CD14-positive monocyte (primary cell): ENCODE data around the gene MAP2K7. TPM values are rescaled to one million over a fixed set of nuclear protein-coding genes. Genes with fewer than 3 reads are reported as not detected.

Experiments
- DNase-seq, 3 donors: peaks; one replicate each; pipeline ENCODE4 v3.0.0-alpha.2; 2011 to 2022
- H2AFZ ChIP-seq: 2 replicates; pipeline ENCODE4 v1.6.0; 2012; ENCODE audit warnings: mild to moderate bottlenecking, low read depth, low read length, inconsistent platforms; ENCODE audit not compliant: insufficient read depth, poor library complexity, severe bottlenecking
- H3K27ac ChIP-seq, 2 donors: 1 replicate in 1 of 2; 2 replicates in 1 of 2; pipeline ENCODE4 v1.5.1; 2012 to 2013; ENCODE audit warnings: low read length in 2 of 2, control low read depth in 1 of 2, inconsistent platforms in 1 of 2, low read depth in 1 of 2, mild to moderate bottlenecking in 1 of 2
- H3K27me3 ChIP-seq, 2 donors: one replicate each; pipeline versions ENCODE4 v1.6.0 to v1.6.1; 2011 to 2013; ENCODE audit warnings: low read length in 2 of 2; ENCODE audit not compliant: control insufficient read depth in 2 of 2, insufficient read depth in 2 of 2
- H3K36me3 ChIP-seq, 2 donors: replicated peaks in 1 of 2; 1 replicate in 1 of 2; 2 replicates in 1 of 2; pipeline versions ENCODE4 v1.5.1 to v1.6.1; 2012 to 2013; ENCODE audit warnings: low read length in 2 of 2, control low read depth in 1 of 2, inconsistent platforms in 1 of 2, mild to moderate bottlenecking in 1 of 2; ENCODE audit not compliant: insufficient read depth in 2 of 2, control insufficient read depth in 1 of 2
- H3K4me1 ChIP-seq, 2 donors: 1 replicate in 1 of 2; 2 replicates in 1 of 2; pipeline versions ENCODE4 v1.5.1 to v1.6.1; 2012 to 2013; ENCODE audit warnings: low read length in 2 of 2, control low read depth in 1 of 2, inconsistent platforms in 1 of 2, mild to moderate bottlenecking in 1 of 2, moderate library complexity in 1 of 2; ENCODE audit not compliant: insufficient read depth in 2 of 2, control insufficient read depth in 1 of 2
- H3K4me2 ChIP-seq: replicated peaks from 2 replicates; pipeline ENCODE3; 2012; ENCODE audit warnings: low read length, moderate library complexity, mild to moderate bottlenecking; ENCODE audit not compliant: poor library complexity, severe bottlenecking; ENCODE audit errors: extremely low read depth
- H3K4me3 ChIP-seq, 3 experiments: fragments of 200-600 bp in 1 of 3; sonication (generic) in 1 of 3; replicated peaks in 1 of 3; 1 replicate in 2 of 3; 2 replicates in 1 of 3; pipeline ENCODE4 v1.5.1; 2011 to 2013; ENCODE audit warnings: low read length in 3 of 3, mild to moderate bottlenecking in 3 of 3, control low read depth in 2 of 3, low read depth in 2 of 3, inconsistent platforms in 1 of 3, moderate library complexity in 1 of 3
- H3K79me2 ChIP-seq: 2 replicates; pipeline ENCODE4 v1.6.0; 2012; ENCODE audit warnings: mild to moderate bottlenecking, control low read depth, inconsistent platforms, low read length, moderate library complexity; ENCODE audit not compliant: insufficient read depth
- H3K9ac ChIP-seq: 2 replicates; pipeline ENCODE4 v1.6.0; 2017; ENCODE audit warnings: low read length, mild to moderate bottlenecking; ENCODE audit not compliant: insufficient read depth, poor library complexity, severe bottlenecking
- H3K9me3 ChIP-seq, 2 donors: replicated peaks in 1 of 2; 1 replicate in 1 of 2; 2 replicates in 1 of 2; pipeline versions ENCODE4 v1.5.1 to v1.6.1; 2012 to 2013; ENCODE audit warnings: low read length in 2 of 2, control low read depth in 1 of 2; ENCODE audit not compliant: control insufficient read depth in 1 of 2, insufficient read depth in 1 of 2
- H4K20me1 ChIP-seq: 2 replicates; pipeline ENCODE4 v1.6.0; 2012; ENCODE audit warnings: mild to moderate bottlenecking, low read length, control low read depth, moderate library complexity; ENCODE audit not compliant: insufficient read depth
- H3K27ac Mint-ChIP-seq, 7 donors: one replicate each; pipeline ENCODE4 v1.8.0; 2020; ENCODE audit warnings: mild to moderate bottlenecking in 7 of 7, mixed read lengths in 7 of 7, moderate library complexity in 6 of 7, inconsistent platforms in 2 of 7
- H3K27me3 Mint-ChIP-seq, 3 donors: one replicate each; pipeline ENCODE4 v1.8.0; 2021 to 2022; ENCODE audit warnings: low read depth in 3 of 3, mild to moderate bottlenecking in 3 of 3, mixed read lengths in 3 of 3, moderate library complexity in 3 of 3, inconsistent platforms in 1 of 3
- H3K36me3 Mint-ChIP-seq, 2 donors: one replicate each; pipeline ENCODE4 v1.8.0; 2020; ENCODE audit warnings: mixed read lengths in 2 of 2, inconsistent platforms in 1 of 2, mild to moderate bottlenecking in 1 of 2
- H3K4me1 Mint-ChIP-seq: one replicate; pipeline ENCODE4 v1.8.0; 2020; ENCODE audit warnings: mild to moderate bottlenecking, mixed read lengths
- H3K4me3 Mint-ChIP-seq, 2 donors: one replicate each; pipeline ENCODE4 v1.8.0; 2020; ENCODE audit warnings: mild to moderate bottlenecking in 2 of 2, mixed read lengths in 2 of 2, moderate library complexity in 1 of 2
- H3K9me3 Mint-ChIP-seq, 7 donors: one replicate each; pipeline ENCODE4 v1.8.0; 2020 to 2022; ENCODE audit warnings: mixed read lengths in 7 of 7, mild to moderate bottlenecking in 6 of 7, moderate library complexity in 6 of 7, inconsistent platforms in 2 of 7
- WGBS: methylation state at CpG from one replicate; pipeline ENCODE4 v1.1.5; 2013; ENCODE audit warnings: missing lambda C conversion rate; ENCODE audit not compliant: insufficient coverage; 5-methylcytosine and 5-hydroxymethylcytosine counted together
- intact Hi-C, 2 donors: fragments of 100-400 bp; cut with micrococcal nuclease; formaldehyde crosslinking; loops; one replicate each; pipeline versions ENCODE4 v1.15.0 to v1.15.1; 2023
- polyA plus RNA-seq, 3 donors: library from polyadenylated mRNA; depleted of rRNA in 1 of 3; unstranded in 2 of 3; stranded (reverse) in 1 of 3; fragments of 300-500 nt in 2 of 3; fragments of >200 nt in 1 of 3; fragmentation: Illumina TruSeq in 2 of 3; gene quantifications; 1 replicate in 2 of 3; 2 replicates in 1 of 3; pipeline ENCODE4 v1.2.3, GENCODE V29; 2012 to 2021
- TF ChIP-seq, protein P1 (sequence below): fragments of 200-600 bp; IDR thresholded peaks from one replicate; pipeline ENCODE4 v1.8.0; 2022; ENCODE audit warnings: antibody characterized with exemption, mild to moderate bottlenecking

MAP2K7 gene
- polyA plus RNA-seq, 3 donors, result 0.92 to 39.5 (median 1.5) TPM

DNA sequence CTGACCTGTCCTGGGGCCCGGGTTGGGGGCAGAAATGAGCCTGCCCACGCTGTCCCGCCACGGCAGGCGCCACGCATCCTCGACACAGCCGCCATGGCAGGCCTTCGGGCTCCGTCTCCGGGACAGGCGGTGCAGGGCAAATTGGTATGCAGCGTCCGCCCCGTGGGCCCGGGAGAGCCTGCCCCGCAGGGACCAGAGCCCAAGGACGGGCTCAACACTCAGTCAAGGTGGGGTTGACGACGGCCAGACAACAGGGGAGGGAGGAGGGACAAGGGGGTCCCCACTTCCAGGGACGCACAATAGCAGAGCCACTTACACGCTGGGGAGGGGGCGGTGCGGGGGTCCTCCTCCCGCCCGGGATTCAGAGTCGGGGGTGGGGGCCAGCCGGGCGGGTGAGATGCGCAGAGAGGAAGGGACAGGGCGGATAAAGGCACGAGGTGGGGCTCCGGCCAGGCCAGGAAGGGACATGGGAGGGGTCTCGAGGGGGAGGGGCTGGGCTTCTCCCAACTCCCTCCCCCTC, 21.0 kb downstream of the MAP2K7 start:
- H3K27me3 Mint-ChIP-seq, result peaks cover 14 to 24% (median 16%) of the 10 kb centered on the region in 3 donors
- no peak for DNase-seq
- Histone ChIP-seq H3K9me3 (no peaks in the 10 kb centered on the region), H3K79me2 (no peaks in the 10 kb centered on the region), H3K9ac (no peak overlapping the region), H3K4me1 (peaks cover 21 to 35% of the 10 kb centered on the region in 2 donors), H3K27me3 (no peaks in the 10 kb centered on the region), H4K20me1 (peaks cover 7% of the 10 kb centered on the region), H3K27ac (no peak overlapping the region), H3K36me3 (peaks cover 12 to 15% of the 10 kb centered on the region in 2 donors), H3K4me3 (peak overlapping the region in 1 of 3 experiments; percentile 59), H3K4me2 (peak overlapping the region; percentile 70), H2AFZ (peak overlapping the region; percentile 31)
- H3K36me3 Mint-ChIP-seq, result peaks cover 18 to 19% of the 10 kb centered on the region in 2 donors
- H3K9me3 Mint-ChIP-seq, result peaks cover 0 to 2% (median 2%) of the 10 kb centered on the region in 7 donors
- 70% methylated on average over 24 of the region's 34 CpGs for WGBS
- intact Hi-C loops, result loop anchor here (5.0 to 10.0 kb wide), 3 partner anchors 52 to 1890 kb away; partner anchors contain the start of genes FBXL12 (in 1 of the 2) and PRR36 (in 1 of the 2)
- no peak overlapping the region for H3K27ac Mint-ChIP-seq
- peak overlapping the region in 1 of 2 donors; percentile 77 for H3K4me3 Mint-ChIP-seq
- TF ChIP-seq, protein P1, sequence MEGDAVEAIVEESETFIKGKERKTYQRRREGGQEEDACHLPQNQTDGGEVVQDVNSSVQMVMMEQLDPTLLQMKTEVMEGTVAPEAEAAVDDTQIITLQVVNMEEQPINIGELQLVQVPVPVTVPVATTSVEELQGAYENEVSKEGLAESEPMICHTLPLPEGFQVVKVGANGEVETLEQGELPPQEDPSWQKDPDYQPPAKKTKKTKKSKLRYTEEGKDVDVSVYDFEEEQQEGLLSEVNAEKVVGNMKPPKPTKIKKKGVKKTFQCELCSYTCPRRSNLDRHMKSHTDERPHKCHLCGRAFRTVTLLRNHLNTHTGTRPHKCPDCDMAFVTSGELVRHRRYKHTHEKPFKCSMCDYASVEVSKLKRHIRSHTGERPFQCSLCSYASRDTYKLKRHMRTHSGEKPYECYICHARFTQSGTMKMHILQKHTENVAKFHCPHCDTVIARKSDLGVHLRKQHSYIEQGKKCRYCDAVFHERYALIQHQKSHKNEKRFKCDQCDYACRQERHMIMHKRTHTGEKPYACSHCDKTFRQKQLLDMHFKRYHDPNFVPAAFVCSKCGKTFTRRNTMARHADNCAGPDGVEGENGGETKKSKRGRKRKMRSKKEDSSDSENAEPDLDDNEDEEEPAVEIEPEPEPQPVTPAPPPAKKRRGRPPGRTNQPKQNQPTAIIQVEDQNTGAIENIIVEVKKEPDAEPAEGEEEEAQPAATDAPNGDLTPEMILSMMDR, result no peak
- peaks cover 24% of the 10 kb centered on the region for H3K4me1 Mint-ChIP-seq

GRCh38 chr19:7925171-7925851, 21.6 kb downstream of the MAP2K7 start:
- intact Hi-C loops, result loop anchor here in 1 of 2 donors (10.0 kb wide), 1 partner anchor 1889 kb away; the partner anchor contains the start of gene FBXL12
- H3K4me1 ChIP-seq, result peaks cover 18 to 30% of the 10 kb centered on the region in 2 donors
- H3K79me2 ChIP-seq, result no peaks in the 10 kb centered on the region
- H3K27ac Mint-ChIP-seq, result peak overlapping the region in 2 of 7 donors; percentile 30 to 73
- H3K4me3 Mint-ChIP-seq, result peak overlapping the region; percentile 72 to 91
- H3K4me2 ChIP-seq, result peak overlapping the region; percentile 70
- H3K27ac ChIP-seq, result no peak overlapping the region
- peaks cover 20% of the 10 kb centered on the region for H3K4me1 Mint-ChIP-seq
- WGBS, result under 1% methylated on average over 94 of the region's 98 CpGs
- no peaks in the 10 kb centered on the region for H3K27me3 ChIP-seq
- no peaks in the 10 kb centered on the region for H3K9me3 ChIP-seq
- peaks cover 0 to 2% (median 1%) of the 10 kb centered on the region in 7 donors for H3K9me3 Mint-ChIP-seq
- peak overlapping the region in 1 of 3 experiments; percentile 59 for H3K4me3 ChIP-seq
- TF ChIP-seq, protein P1, result peak; percentile 97
- H3K36me3 Mint-ChIP-seq, result peaks cover 17 to 24% of the 10 kb centered on the region in 2 donors
- H3K9ac ChIP-seq, result no peak overlapping the region
- H3K36me3 ChIP-seq, result peaks cover 14 to 16% of the 10 kb centered on the region in 2 donors
- DNase-seq, result peak; percentile 49 to 65 (median 51)
- H4K20me1 ChIP-seq, result peaks cover 7% of the 10 kb centered on the region
- peak overlapping the region; percentile 31 for H2AFZ ChIP-seq
- peaks cover 13 to 19% (median 14%) of the 10 kb centered on the region in 3 donors for H3K27me3 Mint-ChIP-seq
